SK-N-DZ (cell line): Measurements from ENCODE around the gene GPATCH1.
A peak's percentile ranks its signal among the peaks of the same experiment; 100 is the strongest.
"Not testable (repeated sequence)": the region's sequence is repeated elsewhere in the genome, so short reads cannot be mapped to it uniquely, and the experiment has no call there.

Experiments
- DNase-seq: peaks from one replicate; pipeline ENCODE4 v3.0.0-alpha.2; 2015; ENCODE audit warnings: low spot score
- small RNA-seq, 2 experiments: library from RNA; depleted of rRNA; stranded (forward); fragments of <200 nt; gene quantifications; one replicate each; pipeline ENCODE3, GENCODE V24; 2014

Gene GPATCH1

DNA sequence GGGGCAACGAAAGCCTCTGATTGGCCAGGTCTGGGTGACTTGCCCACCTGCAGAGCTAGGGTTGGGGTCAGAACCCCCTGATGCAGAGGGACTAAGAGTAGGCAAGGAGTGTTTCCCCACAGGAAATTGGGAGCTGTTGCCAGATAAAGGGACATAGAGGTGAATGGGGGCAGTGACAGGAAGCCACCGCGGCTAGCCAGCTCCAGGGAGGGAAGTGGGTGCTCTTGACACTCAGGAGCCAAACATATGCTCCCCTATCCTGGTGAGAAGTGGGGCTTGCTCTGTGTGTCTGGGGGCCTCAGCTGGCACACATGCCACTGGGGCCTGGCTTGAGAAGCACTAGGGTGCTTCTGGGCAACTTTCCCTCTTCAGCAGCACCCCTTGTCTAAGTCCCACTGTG lies 76.9 kb downstream of the GPATCH1 start:
- DNase-seq, result no peak

DNA sequence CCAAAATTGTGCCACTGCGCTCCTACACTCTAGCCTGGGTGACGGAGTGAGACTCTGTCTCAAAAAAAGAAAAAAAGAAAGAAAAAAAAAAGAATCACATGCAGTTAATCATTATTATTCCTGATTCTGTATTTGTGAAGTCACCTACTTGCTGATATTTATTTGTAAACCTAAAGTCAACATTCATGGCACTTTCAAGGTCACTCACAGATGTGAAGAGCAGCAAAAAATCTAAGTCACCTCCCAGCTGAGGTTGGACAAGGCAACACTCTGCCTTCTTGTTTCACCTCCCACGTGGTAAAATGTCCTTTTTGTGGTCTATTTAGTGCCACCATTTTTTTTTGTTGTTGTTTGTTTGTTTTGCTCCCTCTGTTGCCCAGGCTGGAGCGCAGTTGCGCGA lies 77.4 kb downstream of the GPATCH1 start:
- DNase-seq, result no peak

DNA sequence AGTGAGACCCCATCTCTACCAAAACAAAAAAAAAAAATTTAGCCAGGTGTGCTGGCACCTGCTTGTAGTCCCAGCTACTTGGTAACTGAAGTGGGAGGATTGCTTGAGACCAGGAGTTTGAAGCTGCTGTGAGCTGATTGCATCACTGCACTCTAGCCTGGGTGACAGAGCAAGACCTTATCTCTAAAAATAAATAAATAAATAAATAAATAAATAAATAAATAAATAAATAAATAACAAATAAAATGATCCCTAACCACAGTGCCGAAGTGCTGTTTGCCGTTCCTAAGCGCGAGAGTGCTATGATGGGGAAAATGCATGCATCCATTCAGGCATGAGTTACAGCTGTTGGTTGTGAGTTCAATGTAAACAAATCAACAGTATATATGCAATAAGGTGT lies 78.2 kb downstream of the GPATCH1 start:
- no peak for DNase-seq

DNA sequence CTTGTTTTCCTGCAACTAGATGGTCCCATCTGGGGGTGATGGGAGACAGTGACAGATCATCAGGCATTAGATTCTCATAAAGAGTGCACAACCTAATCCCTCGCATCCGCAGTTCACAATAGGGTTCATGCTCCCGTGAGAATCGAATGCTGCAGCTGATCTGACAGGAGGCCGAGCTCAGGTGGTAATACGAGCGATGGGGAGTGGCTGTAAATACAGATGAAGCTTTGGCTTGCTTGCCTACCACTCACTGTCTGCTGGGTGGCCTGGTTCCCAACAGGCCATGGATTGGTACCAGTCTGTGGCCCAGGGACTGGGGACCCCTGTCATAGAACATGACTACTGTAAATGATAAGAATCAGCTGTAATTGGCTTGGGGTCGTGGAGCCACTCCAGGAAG lies 78.9 kb downstream of the GPATCH1 start:
- no peak for DNase-seq

DNA sequence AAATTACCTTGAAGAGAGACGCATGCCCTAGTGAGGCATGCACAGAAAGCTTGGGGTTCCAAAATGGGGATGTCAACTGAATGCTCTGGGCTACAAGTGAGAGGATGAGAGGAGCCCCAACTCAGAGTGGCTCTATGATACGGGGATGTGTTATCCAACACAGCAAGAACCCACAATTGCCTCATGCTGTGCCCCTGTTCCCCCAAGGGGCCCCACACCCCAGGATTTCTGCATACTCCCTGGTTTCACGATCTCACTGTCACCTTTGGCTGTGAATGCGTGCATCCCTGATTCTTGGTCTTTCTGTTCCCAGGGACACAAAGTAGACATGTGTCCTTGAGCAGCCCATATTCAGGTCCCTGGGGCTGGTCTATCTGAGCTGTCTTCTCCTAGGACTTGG lies 80.2 kb downstream of the GPATCH1 start:
- no peak for DNase-seq

DNA sequence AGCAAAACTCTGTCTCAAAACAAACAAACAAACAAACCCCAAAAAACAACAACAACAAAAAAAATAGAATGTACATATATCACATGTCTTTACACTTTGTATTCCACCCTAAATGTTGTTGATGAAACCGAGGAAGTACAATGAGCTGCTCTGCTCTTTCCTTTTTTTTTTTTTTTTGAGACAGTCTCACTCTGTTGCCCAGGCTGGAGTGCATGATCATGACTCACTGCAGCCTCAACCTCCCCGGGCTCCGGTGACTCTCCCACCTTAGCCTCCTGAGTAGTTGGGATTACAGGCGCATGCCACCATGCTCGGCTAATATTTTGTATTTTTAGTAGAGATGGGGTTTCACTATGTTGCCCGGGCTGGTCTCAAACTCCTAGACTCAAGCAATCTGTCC lies 82.5 kb downstream of the GPATCH1 start:
- DNase-seq, result no peak

DNA sequence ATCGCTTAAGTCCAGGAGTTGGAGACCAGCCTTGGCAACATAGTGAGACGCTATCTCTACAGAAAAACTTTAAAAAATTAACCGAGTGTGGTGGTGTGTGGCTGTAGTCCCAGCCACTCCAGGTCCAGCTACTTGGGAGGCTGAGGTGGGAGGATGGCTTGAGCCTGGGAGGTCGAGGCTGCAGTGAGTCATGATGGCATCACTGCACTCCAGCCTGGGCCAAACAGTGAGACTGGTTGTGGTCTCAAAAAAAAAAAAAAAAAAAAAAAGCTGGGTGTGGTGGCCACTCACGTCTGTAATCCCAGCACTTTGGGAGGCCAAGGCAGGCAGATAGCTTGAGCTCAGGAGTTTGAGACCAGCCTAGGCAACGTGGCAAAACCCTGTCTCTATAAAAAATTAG lies 85.1 kb downstream of the GPATCH1 start:
- DNase-seq, result not testable (repeated sequence)

DNA sequence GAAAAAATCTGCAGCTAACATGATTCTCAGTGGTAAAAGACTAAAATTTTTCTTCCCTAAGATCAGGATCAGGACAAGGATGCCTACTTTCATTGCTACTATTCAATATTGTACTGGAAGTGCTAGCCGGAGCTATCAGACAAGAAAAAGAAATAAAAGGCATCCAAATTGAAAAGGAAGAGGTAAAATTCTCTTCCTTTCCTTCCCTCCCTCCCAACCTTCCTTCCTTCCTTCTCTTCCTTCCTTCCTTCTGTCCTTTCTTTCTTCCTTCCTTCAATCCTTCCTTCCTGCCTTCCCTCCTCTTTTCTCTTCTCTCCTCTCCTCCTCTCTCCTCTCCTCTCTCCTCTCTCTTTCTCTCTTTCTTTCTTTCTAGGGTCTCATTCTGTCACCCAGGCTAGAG lies 86.5 kb downstream of the GPATCH1 start:
- DNase-seq, result no peak

DNA sequence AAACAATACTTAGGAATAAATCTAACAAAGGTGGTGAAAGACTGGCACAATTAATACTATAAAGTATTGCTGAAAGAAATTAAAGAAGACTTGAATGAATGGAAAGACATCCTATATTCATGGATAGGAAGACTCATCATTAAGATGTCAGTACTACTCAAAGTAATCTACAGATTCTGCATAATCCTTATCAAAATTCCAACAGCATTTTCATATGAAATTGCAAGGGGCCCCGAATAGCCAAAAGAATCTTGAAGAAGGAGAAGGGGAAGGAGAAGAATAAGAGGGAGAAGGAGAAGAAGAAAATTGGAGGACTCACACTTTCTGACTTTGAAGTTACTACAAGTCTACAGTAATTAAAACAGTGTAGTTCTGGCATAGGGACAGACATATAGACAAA lies 87.5 kb downstream of the GPATCH1 start:
- DNase-seq, result no peak

DNA sequence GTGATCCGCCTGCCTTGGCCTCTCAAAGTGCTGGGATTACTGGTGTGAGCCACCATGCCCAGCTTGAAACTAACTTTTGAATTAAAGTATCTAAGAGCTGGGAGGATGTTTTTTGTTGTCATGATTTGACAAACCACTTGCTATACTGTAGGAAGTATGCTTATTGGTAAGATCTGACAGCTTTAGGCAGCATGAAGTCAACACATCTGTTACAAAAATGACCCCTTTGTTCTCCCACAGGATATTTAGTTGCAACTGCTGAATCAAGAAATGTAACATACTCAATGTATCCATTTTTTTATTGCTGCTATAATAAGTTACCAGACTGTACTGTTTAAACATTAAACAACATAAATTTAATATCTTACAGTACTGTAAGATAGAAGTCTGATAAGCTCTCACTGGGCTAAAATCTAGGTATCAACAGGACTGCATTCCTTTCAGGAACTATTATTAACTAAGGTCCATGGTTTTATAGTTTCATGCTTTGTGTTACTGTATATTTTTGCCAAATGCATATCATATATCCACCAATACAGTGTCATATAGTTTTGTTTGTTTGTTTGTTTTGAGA lies 90.3 kb downstream of the GPATCH1 start:
- no peak for DNase-seq

DNA sequence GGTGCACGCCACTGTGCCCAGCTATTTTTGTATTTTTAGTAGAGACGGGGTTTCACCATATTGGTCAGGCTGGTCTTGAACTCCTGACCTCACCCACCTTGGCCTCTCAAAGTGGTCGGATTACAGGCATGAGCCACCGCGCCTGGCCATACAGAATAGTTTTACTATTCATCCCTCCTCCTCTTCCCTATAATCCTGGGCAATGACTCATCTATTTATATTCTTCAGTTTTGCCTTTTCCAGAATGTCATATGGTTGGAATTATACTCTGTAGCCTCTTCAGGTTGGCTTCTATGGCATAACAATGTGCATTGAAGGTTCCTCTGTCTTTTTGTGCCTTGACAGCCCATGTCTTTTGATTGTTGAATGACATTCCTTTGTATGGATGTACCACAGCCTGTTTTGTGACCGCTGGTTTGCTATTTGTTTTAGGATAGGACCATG lies 91.0 kb downstream of the GPATCH1 start:
- DNase-seq, result no peak

DNA sequence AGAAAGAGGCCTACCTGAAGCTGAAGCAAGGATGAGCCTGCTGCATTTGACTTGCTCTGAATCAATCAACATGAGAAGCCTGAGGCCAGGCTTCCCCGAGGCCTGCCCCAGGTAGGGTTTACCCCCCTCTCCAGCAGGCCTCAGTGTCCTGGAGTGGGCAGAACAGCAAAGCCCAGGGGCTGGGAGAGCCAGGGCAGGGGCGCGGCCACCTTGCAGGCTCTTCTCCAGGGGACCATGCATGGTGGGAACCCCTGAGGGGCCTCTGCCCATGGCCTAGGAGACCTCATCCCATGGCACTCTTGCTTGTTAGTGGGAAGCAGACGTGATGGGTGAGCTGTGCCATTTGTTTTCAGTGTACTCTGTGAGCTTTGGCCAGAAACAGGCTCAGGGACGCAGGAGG lies 93.2 kb downstream of the GPATCH1 start:
- no peak for DNase-seq

DNA sequence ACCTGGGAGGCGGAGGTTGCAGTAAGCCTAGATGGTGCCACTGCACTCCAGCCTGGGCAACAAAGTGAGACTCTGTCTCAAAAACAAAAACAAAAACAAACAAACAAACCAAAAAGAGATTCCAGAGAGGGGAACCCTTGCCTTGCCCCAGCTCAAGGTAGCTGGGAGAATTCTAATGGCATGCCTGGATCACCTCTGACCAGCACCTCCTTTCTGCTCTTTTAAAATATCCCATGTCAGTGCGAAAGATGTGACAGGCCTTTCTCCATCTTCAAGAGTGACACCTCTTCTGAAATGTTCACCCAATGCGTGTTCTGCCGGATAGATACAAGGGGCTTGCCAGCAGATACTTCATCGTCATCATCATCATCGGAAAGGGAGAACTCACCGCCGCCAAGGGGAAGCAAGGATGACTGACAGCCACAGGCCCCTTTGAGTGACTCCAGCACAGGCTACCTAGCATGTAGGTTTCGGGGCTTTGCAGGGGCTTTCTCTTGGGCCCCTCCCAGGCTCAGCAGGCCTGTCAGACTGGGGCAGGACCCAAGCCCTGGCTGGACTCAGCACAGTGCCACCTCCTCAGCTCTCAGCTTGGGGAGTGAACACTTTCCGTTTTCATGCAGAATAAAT lies 94.3 kb downstream of the GPATCH1 start:
- no peak for DNase-seq

DNA sequence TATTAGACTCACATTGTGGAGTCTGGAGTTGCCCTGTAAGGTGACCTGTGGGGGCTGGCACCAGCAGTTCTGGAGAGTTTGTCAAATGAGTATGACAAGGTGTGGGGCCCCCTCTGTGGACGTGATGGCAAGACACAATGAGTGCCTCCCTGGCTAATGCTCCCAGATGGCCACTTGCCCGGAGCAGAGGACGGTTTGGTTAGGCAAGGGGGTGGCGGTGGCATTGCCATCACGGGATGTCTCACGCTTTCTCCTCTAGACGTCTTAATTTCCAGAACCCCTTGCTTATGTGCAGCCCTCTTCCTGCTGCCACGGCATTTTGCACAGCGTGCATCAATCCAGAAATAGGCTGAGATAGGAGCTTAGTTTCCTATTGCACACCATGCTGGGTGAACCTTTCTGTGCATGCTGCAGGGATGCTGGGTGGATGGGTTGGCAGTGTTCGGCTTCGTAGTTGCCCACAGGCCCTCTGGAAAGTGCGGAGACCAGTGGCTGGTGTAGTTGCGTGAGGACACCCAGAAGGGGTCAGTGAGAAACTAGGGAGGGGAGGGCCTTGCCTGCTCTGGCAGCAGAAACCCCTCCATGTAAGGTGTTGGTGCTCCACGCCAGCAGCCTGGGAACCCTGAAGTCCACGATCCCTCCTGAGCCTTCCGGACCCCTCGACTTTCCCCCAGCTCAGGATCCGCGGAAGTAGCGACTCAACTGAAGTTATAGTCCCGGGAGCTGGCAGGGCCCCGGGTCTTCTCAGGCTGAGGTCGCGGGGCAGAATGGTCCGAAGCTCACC lies 95.1 kb downstream of the GPATCH1 start:
- DNase-seq, result peak; percentile 67

DNA sequence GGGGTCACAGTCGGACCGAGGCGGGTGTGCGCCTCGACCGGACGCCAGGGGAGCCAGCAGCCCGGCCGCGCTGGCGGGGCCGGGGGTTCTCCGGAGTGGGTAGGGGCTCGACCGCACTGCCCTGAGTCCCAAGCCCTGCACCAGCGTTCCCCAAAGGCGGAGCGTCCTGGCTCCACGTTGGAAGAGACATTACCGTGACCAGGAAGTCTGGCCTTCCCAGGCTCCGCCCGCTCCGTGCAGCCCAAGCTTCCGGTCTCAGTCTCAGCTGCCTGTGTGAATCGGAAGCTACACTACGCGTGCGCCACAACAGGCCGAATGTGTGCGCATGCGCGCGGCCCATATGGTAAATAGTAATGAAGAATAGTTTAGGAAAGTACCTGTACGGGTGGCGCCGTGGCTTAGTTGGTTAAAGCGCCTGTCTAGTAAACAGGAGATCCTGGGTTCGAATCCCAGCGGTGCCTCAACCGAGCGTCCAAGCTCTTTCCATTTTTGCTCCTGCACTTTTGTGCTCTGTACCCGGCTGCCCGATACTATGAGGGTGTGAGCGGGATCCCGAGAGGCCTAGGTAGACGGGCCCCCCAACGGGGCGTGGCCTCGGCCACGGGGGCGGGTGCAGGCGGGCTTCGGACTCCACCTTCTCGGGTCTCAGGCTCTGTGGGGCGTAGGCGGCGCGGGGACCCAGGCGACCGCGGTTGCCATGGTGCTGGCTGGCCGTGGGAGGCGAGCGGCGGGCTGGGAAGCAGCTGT lies 95.9 kb downstream of the GPATCH1 start:
- DNase-seq, result peak; percentile 99

DNA sequence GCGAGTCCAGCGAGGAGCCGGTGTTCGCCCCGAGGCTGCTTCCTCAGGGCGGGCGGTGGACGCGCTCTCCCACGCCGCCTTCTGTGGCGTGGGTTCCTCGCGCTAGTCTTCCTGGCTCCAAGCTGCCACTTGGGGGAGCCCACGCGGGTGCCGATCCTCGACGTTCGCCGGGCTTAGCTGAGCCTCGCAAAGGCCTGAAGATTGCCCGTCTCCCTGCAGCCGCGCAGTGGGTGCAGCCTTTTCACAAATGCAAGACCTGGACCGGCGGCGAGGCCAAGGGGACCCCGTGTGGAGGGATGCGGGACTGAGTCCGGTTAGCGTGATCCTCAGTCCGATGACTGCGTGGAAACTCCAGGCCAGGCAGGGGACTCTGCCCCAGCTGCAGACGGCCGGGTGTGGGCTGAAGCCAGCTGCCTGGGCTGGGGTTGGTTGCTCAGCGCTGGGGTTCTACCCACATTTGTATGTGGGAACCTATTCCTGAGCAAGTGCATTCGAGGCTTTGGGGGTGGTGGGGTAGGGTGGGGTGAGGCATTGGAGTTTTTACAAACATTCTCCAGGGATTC lies 96.5 kb downstream of the GPATCH1 start:
- peak; percentile 81 for DNase-seq

Small RNAs within 50 kb of the gene (small RNA-seq; reads per million reads assigned to genes)
- gene AC008521.1 (0 reads per million in 2 experiments), gene AC008521.2 (0 reads per million in 2 experiments)
